ENCODE results near the gene SFRP2. TPM values are rescaled to one million over a fixed set of nuclear protein-coding genes. Genes with fewer than 3 reads are reported as not detected.

The SFRP2 gene
- total and polyA plus RNA-seq, 3 experiments from 2014 or later = 0.11 TPM; not detected in 2

- no peak for DNase-seq
- H3K36me3 Mint-ChIP-seq = no peaks in the 10 kb centered on the region
- Histone ChIP-seq H3K36me3 (ENCODE audit: insufficient read depth, low read length) (no peaks in the 10 kb centered on the region), H3K27me3 (ENCODE audit: insufficient read depth, low read length, poor library complexity, severe bottlenecking) (peaks cover 7% of the 10 kb centered on the region), H3K4me3 (ENCODE audit: low read length) (no peak overlapping the region), H3K4me1 (ENCODE audit: insufficient read depth, low read length) (no peaks in the 10 kb centered on the region), H3K27ac (ENCODE audit: low read depth, low read length) (no peak overlapping the region), H3K9me3 (ENCODE audit: low read length) (no peaks in the 10 kb centered on the region)
- no peaks in the 10 kb centered on the region for H3K4me1 Mint-ChIP-seq
- ChIA-PET CTCF (no interaction called here), POLR2A (no interaction called here)
- peaks cover 4 to 80% of the 10 kb centered on the region in 2 donors for H3K27me3 Mint-ChIP-seq
- H3K9me3 Mint-ChIP-seq = peaks cover 0 to 6% (median 0%) of the 10 kb centered on the region in 5 donors
- no peak overlapping the region for H3K4me3 Mint-ChIP-seq
- H3K27ac Mint-ChIP-seq = no peak overlapping the region
These were observed 11.5 kb downstream of the SFRP2 start for GRCh38 chr4:153777421-153777820.

DNA sequence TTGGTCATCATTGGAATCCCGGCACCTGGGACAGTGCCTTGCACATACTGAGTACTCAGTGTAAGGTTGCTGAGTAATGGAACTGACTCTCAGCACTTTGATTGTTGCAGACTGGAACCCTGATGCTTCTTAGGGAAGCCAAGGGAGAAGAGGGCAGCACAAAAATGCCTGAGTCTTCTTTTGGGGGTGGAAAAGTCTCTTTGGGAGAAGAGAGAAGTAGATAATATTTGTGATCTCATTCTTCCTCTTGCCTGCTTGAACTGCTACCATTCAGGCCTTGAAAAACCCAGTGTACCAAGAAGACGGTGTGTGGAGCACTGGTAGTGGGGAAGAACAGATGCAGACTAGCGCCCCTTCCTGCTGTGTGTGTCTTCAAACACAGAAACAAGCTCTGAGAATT is 12.3 kb downstream of the SFRP2 start:
- DNase-seq = no peak
- H3K27ac ChIP-seq (ENCODE audit: low read depth, low read length) = no peak overlapping the region
- no peak overlapping the region for H3K27ac Mint-ChIP-seq
- no peaks in the 10 kb centered on the region for H3K4me1 ChIP-seq (ENCODE audit: insufficient read depth, low read length)
- H3K36me3 Mint-ChIP-seq = no peaks in the 10 kb centered on the region
- POLR2A ChIA-PET = no interaction called here
- H3K9me3 Mint-ChIP-seq = peaks cover 0 to 8% (median 0%) of the 10 kb centered on the region in 5 donors
- H3K9me3 ChIP-seq (ENCODE audit: low read length) = no peaks in the 10 kb centered on the region
- no peak overlapping the region for H3K4me3 ChIP-seq (ENCODE audit: low read length)
- no peaks in the 10 kb centered on the region for H3K36me3 ChIP-seq (ENCODE audit: insufficient read depth, low read length)
- peaks cover 7% of the 10 kb centered on the region for H3K27me3 ChIP-seq (ENCODE audit: insufficient read depth, low read length, poor library complexity, severe bottlenecking)
- H3K4me3 Mint-ChIP-seq = no peak overlapping the region
- CTCF ChIA-PET = no interaction called here
- H3K27me3 Mint-ChIP-seq = peaks cover 7 to 73% of the 10 kb centered on the region in 2 donors
- H3K4me1 Mint-ChIP-seq = no peaks in the 10 kb centered on the region

DNA sequence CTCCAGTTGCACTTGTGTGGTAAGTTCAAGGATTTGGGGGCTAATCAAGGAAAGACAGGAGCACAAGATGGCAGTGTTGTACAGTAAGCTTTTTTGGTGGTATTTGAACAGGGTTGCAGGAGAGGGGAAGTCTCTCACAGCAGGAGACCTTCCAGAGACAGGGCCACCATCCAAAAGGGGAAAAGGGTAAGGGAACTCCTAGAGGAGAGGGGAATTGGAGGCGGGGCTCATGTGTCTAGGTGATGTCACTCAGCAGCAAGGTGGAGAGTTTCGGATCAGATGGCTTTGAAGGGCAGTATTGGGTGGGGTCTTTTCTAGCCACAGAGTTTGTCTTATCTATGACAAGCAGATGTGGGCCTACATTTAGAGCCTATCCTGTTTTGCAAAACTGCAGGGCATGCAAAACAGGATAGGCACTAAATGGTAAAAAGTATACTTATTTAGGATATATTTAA is 15.6 kb downstream of the SFRP2 start:
- no peak overlapping the region for H3K4me3 Mint-ChIP-seq
- peaks cover 0 to 6% (median 0%) of the 10 kb centered on the region in 5 donors for H3K9me3 Mint-ChIP-seq
- H3K4me1 Mint-ChIP-seq = no peaks in the 10 kb centered on the region
- Histone ChIP-seq H3K27ac (ENCODE audit: low read depth, low read length) (no peak overlapping the region), H3K4me1 (ENCODE audit: insufficient read depth, low read length) (no peaks in the 10 kb centered on the region), H3K36me3 (ENCODE audit: insufficient read depth, low read length) (no peaks in the 10 kb centered on the region), H3K4me3 (ENCODE audit: low read length) (no peak overlapping the region), H3K27me3 (ENCODE audit: insufficient read depth, low read length, poor library complexity, severe bottlenecking) (peaks cover 4% of the 10 kb centered on the region), H3K9me3 (ENCODE audit: low read length) (no peaks in the 10 kb centered on the region)
- ChIA-PET POLR2A (no interaction called here), CTCF (no interaction called here)
- no peak for DNase-seq
- H3K36me3 Mint-ChIP-seq = no peaks in the 10 kb centered on the region
- H3K27ac Mint-ChIP-seq = no peak overlapping the region
- peaks cover 7 to 54% of the 10 kb centered on the region in 2 donors for H3K27me3 Mint-ChIP-seq

- ChIA-PET CTCF (no interaction called here), POLR2A (no interaction called here)
- no peaks in the 10 kb centered on the region for H3K36me3 ChIP-seq (ENCODE audit: insufficient read depth, low read length)
- peaks cover 0 to 2% (median 0%) of the 10 kb centered on the region in 5 donors for H3K9me3 Mint-ChIP-seq
- no peak overlapping the region for H3K4me3 Mint-ChIP-seq
- no peak for DNase-seq
- H3K27ac Mint-ChIP-seq = no peak overlapping the region
- no peaks in the 10 kb centered on the region for H3K36me3 Mint-ChIP-seq
- H3K27ac ChIP-seq (ENCODE audit: low read depth, low read length) = no peak overlapping the region
- no peaks in the 10 kb centered on the region for H3K4me1 ChIP-seq (ENCODE audit: insufficient read depth, low read length)
- no peak overlapping the region for H3K4me3 ChIP-seq (ENCODE audit: low read length)
- H3K9me3 ChIP-seq (ENCODE audit: low read length) = no peaks in the 10 kb centered on the region
- peaks cover 4% of the 10 kb centered on the region for H3K27me3 ChIP-seq (ENCODE audit: insufficient read depth, low read length, poor library complexity, severe bottlenecking)
- H3K4me1 Mint-ChIP-seq = no peaks in the 10 kb centered on the region
- H3K27me3 Mint-ChIP-seq = peaks cover 7 to 34% of the 10 kb centered on the region in 2 donors
These were observed 17.8 kb downstream of the SFRP2 start for GRCh38 chr4:153771046-153771445.

DNA sequence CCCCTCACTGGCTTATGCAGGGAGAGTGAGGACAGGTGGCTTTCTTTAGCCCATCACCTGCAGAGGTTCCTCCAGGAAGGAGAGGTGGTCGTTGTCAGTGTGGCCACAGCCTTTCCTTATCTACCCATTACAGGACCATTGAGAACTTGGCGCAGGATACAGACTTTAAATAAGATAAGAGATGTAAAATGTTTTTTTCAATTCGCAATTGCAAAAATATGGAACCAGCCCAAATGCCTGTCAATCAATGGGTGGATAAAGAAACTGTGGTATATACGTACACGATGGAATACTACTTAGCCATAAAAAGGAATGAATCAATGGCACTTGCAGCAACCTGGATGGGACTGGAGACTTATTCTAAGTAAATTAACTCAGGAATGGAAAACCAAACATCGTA is 22.1 kb downstream of the SFRP2 start:
- Histone ChIP-seq H3K36me3 (ENCODE audit: insufficient read depth, low read length) (no peaks in the 10 kb centered on the region), H3K4me3 (ENCODE audit: low read length) (no peak overlapping the region), H3K9me3 (ENCODE audit: low read length) (no peaks in the 10 kb centered on the region), H3K27ac (ENCODE audit: low read depth, low read length) (no peak overlapping the region), H3K27me3 (ENCODE audit: insufficient read depth, low read length, poor library complexity, severe bottlenecking) (no peaks in the 10 kb centered on the region), H3K4me1 (ENCODE audit: insufficient read depth, low read length) (no peaks in the 10 kb centered on the region)
- DNase-seq = no peak
- POLR2A ChIA-PET = no interaction called here
- H3K27me3 Mint-ChIP-seq = peaks cover 11 to 35% of the 10 kb centered on the region in 2 donors
- peaks cover 0 to 4% (median 4%) of the 10 kb centered on the region in 5 donors for H3K9me3 Mint-ChIP-seq
- H3K36me3 Mint-ChIP-seq = peaks cover 0 to 2% (median 2%) of the 10 kb centered on the region in 3 donors
- no peaks in the 10 kb centered on the region for H3K4me1 Mint-ChIP-seq
- H3K27ac Mint-ChIP-seq = no peak overlapping the region
- no peak overlapping the region for H3K4me3 Mint-ChIP-seq
- CTCF ChIA-PET = no interaction called here

DNA sequence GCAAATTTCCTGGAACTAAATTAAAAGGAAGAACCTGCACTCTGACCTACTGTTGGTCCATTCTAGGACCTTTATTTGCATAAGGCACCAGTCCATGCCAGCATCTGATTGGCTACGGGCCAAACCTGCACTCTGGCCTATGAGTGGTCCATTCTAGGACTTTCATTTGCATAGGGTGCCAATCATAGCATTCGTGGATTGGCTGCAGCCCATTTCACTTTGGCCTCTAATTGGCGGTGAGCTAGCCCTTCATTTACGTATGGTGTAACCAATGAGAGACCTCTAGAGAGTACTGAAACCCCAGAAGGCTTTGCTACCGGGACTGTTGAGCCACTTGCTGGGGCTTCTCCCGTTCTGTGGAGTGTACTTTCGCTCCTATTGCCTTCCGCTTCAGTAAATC is 23.0 kb downstream of the SFRP2 start:
- H3K27ac Mint-ChIP-seq = no peak overlapping the region
- H3K4me1 ChIP-seq (ENCODE audit: insufficient read depth, low read length) = no peaks in the 10 kb centered on the region
- POLR2A ChIA-PET = no interaction called here
- peaks cover 0 to 4% (median 2%) of the 10 kb centered on the region in 5 donors for H3K9me3 Mint-ChIP-seq
- DNase-seq = no peak
- H3K27me3 ChIP-seq (ENCODE audit: insufficient read depth, low read length, poor library complexity, severe bottlenecking) = peaks cover under 1% of the 10 kb centered on the region
- peaks cover 0 to 3% (median 2%) of the 10 kb centered on the region in 3 donors for H3K36me3 Mint-ChIP-seq
- H3K4me3 ChIP-seq (ENCODE audit: low read length) = no peak overlapping the region
- no peaks in the 10 kb centered on the region for H3K9me3 ChIP-seq (ENCODE audit: low read length)
- H3K4me3 Mint-ChIP-seq = no peak overlapping the region
- no peaks in the 10 kb centered on the region for H3K4me1 Mint-ChIP-seq
- H3K27me3 Mint-ChIP-seq = peaks cover 15 to 40% of the 10 kb centered on the region in 2 donors
- CTCF ChIA-PET = no interaction called here
- H3K27ac ChIP-seq (ENCODE audit: low read depth, low read length) = no peak overlapping the region
- no peaks in the 10 kb centered on the region for H3K36me3 ChIP-seq (ENCODE audit: insufficient read depth, low read length)

DNA sequence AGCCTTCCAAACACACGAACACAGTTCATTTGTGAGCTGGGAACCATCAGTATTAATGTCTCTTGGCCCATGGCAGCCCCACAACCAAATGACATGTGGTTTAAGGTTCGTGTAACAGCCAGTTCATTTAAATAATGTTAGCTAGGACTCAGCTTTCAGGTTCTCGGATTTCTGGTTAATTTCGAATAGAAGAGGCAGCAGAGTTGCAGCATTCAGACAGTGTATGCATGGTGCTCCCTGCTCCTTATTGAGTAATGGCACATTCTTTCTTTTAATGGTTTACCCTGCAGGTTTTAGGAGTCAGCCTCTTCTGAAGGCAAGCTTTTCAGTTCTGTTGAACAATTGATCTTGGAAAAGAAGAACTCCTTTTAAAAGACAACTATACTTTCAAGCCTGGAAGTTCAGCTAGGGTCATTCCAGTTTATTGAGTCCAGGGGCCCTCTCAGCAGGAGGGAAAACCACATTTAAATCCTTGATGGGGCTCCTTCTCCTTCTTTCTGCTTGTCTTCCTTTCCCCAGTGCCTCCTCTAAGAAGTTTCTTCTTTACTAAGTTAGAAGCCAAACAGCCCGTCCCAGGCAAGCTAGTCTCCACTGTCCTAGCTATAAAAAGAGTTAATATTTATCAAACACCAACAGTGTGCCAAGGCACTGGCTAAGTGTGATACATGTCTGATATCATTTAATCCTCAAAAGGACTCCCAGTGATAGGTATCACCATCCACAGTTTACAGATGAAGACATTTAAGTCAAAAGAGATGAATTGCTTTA is 24.1 kb downstream of the SFRP2 start:
- H3K36me3 ChIP-seq (ENCODE audit: insufficient read depth, low read length) = no peaks in the 10 kb centered on the region
- H3K4me1 Mint-ChIP-seq = no peaks in the 10 kb centered on the region
- POLR2A ChIA-PET = no interaction called here
- CTCF ChIA-PET = interaction anchor here (1.5 kb wide), 1 partner anchor 16 kb away, joined by 4 read pairs; no protein-coding TSS in a partner anchor
- DNase-seq = no peak
- H3K4me3 Mint-ChIP-seq = no peak overlapping the region
- no peak overlapping the region for H3K4me3 ChIP-seq (ENCODE audit: low read length)
- H3K4me1 ChIP-seq (ENCODE audit: insufficient read depth, low read length) = peaks cover 6% of the 10 kb centered on the region
- no peak overlapping the region for H3K27ac Mint-ChIP-seq
- H3K27me3 Mint-ChIP-seq = peaks cover 21 to 41% of the 10 kb centered on the region in 2 donors
- no peak overlapping the region for H3K27ac ChIP-seq (ENCODE audit: low read depth, low read length)
- H3K27me3 ChIP-seq (ENCODE audit: insufficient read depth, low read length, poor library complexity, severe bottlenecking) = peaks cover 6% of the 10 kb centered on the region
- no peaks in the 10 kb centered on the region for H3K9me3 ChIP-seq (ENCODE audit: low read length)
- H3K9me3 Mint-ChIP-seq = peaks cover 0 to 4% (median 2%) of the 10 kb centered on the region in 5 donors
- peaks cover 0 to 3% (median 2%) of the 10 kb centered on the region in 3 donors for H3K36me3 Mint-ChIP-seq

GRCh38 chr4:153763404-153763803 is 25.5 kb downstream of the SFRP2 start:
- no peak overlapping the region for H3K27ac Mint-ChIP-seq
- peaks cover 0 to 4% (median 2%) of the 10 kb centered on the region in 5 donors for H3K9me3 Mint-ChIP-seq
- CTCF ChIA-PET = interaction anchor here (1.5 kb wide), 1 partner anchor 14 kb away, joined by 4 read pairs; no protein-coding TSS in a partner anchor
- POLR2A ChIA-PET = no interaction called here
- H3K4me3 Mint-ChIP-seq = no peak overlapping the region
- Histone ChIP-seq H3K36me3 (ENCODE audit: insufficient read depth, low read length) (no peaks in the 10 kb centered on the region), H3K4me3 (ENCODE audit: low read length) (no peak overlapping the region), H3K9me3 (ENCODE audit: low read length) (no peaks in the 10 kb centered on the region), H3K4me1 (ENCODE audit: insufficient read depth, low read length) (peaks cover 6% of the 10 kb centered on the region), H3K27ac (ENCODE audit: low read depth, low read length) (no peak overlapping the region), H3K27me3 (ENCODE audit: insufficient read depth, low read length, poor library complexity, severe bottlenecking) (peaks cover 6% of the 10 kb centered on the region)
- H3K27me3 Mint-ChIP-seq = peaks cover 28 to 50% of the 10 kb centered on the region in 2 donors
- peaks cover 0 to 3% (median 2%) of the 10 kb centered on the region in 3 donors for H3K36me3 Mint-ChIP-seq
- DNase-seq = no peak
- peaks cover 0 to 4% (median 0%) of the 10 kb centered on the region in 3 donors for H3K4me1 Mint-ChIP-seq

Measured in CD8-positive, alpha-beta memory T cell (primary cell).